Panc1 (cell line): ENCODE results near the gene RNF19B. TPM values are rescaled to one million over a fixed set of nuclear protein-coding genes. Genes with fewer than 3 reads are reported as not detected.

Experiments used
- ATAC-seq: fragments of 200-7000 bp; cut with Tn5 transposase; 2 replicates; pipeline ENCODE4 v1.9.1; 2020; ENCODE audit warnings: mild to moderate bottlenecking, moderate library complexity
- BruUV-seq: library from RNA; stranded (reverse); fragments of 400-500 nt; replicated peaks from 2 replicates; lab custom pipeline; 2021; lab: Mats Ljungman, UMichigan
- CTCF ChIA-PET: fragments of 300-600 bp; sonication (Branson Sonifier 250); formaldehyde crosslinking; loops from one replicate; lab custom pipeline; 2022; ENCODE audit warnings: antibody characterized with exemption; lab: Charles Lee
- POLR2A ChIA-PET: fragments of 300-600 bp; sonication (Branson Sonifier 250); formaldehyde crosslinking; loops from one replicate; lab custom pipeline; 2022; ENCODE audit warnings: antibody characterized with exemption; lab: Charles Lee
- DNase-seq: peaks from one replicate; pipeline ENCODE4 v3.0.0-alpha.2; 2010; ENCODE audit warnings: low read depth, low spot score
- H3K27ac ChIP-seq: 2 replicates; pipeline ENCODE4 v1.5.1; 2011; ENCODE audit warnings: mild to moderate bottlenecking, low read length, inconsistent platforms
- H3K27me3 ChIP-seq: fragments of 200-500 bp; sonication (Bioruptor generic); 2 replicates; pipeline ENCODE4 v1.6.0; 2014; ENCODE audit warnings: low read length, inconsistent platforms; ENCODE audit not compliant: control insufficient read depth, insufficient read depth
- H3K36me3 ChIP-seq: fragments of 200-500 bp; sonication (Bioruptor generic); 2 replicates; pipeline ENCODE4 v1.5.1; 2014; ENCODE audit warnings: inconsistent platforms, mild to moderate bottlenecking, low read length, moderate library complexity; ENCODE audit not compliant: control insufficient read depth, insufficient read depth
- H3K4me1 ChIP-seq: 2 replicates; pipeline ENCODE4 v1.5.1; 2011; ENCODE audit warnings: inconsistent platforms, mild to moderate bottlenecking, low read length, moderate library complexity; ENCODE audit not compliant: control insufficient read depth, insufficient read depth
- H3K4me3 ChIP-seq, 2 experiments: 2 replicates each; pipeline ENCODE4 v1.5.1; 2011 to 2012; ENCODE audit warnings: low read depth in 2 of 2, low read length in 2 of 2, mild to moderate bottlenecking in 2 of 2, inconsistent platforms in 1 of 2, moderate library complexity in 1 of 2
- H3K9me3 ChIP-seq: fragments of 200-500 bp; sonication (Bioruptor generic); 2 replicates; pipeline ENCODE4 v1.5.1; 2014; ENCODE audit warnings: low read depth, mild to moderate bottlenecking, inconsistent platforms, low read length, moderate library complexity; ENCODE audit not compliant: control insufficient read depth, insufficient read depth
- POLR2AphosphoS5 ChIP-seq: IDR thresholded peaks from 2 replicates; pipeline ENCODE4 v1.6.1; 2012; ENCODE audit warnings: mild to moderate bottlenecking, low read depth, low read length, moderate library complexity
- SIN3A ChIP-seq: IDR thresholded peaks from 2 replicates; pipeline ENCODE4 v1.6.1; 2012; ENCODE audit warnings: low read depth, mild to moderate bottlenecking, low read length, moderate library complexity, borderline replicate concordance; ENCODE audit not compliant: insufficient read depth
- TCF7L2 ChIP-seq: IDR thresholded peaks from 2 replicates; pipeline ENCODE4 v1.6.1; 2011; ENCODE audit warnings: mild to moderate bottlenecking, low read depth, low read length, inconsistent platforms
- in situ Hi-C: cut with HindIII; loops from 2 replicates; pipeline ENCODE4 v1.10.0; 2016; ENCODE audit warnings: low sequenced_read_pairs, low pct_unique_long_range_greater_than_20kb
- intact Hi-C: fragments of 100-400 bp; cut with micrococcal nuclease; formaldehyde crosslinking; loops from one replicate; pipeline ENCODE4 v1.10.0; 2022; ENCODE audit not compliant: unreplicated experiment
- total RNA-seq: library from RNA; stranded (reverse); gene quantifications from one replicate; pipeline ENCODE4 v1.2.1, GENCODE V29; 2021; ENCODE audit not compliant: unreplicated experiment
- TF ChIP-seq, protein P1 (sequence below): fragments of 450-650 bp; IDR thresholded peaks from 2 replicates; pipeline ENCODE4 v1.5.1; 2017; ENCODE audit warnings: mild to moderate bottlenecking
- TF ChIP-seq, protein P2 (sequence below), 2 experiments: IDR thresholded peaks; 2 replicates each; pipeline ENCODE4 v1.6.1; 2011 to 2012; ENCODE audit warnings: low read depth in 2 of 2, control low read depth in 1 of 2, low read length in 1 of 2, mild to moderate bottlenecking in 1 of 2, moderate library complexity in 1 of 2; ENCODE audit not compliant: insufficient read depth in 1 of 2

RNF19B gene
- total RNA-seq, 1 experiment from 2014 or later: 29.1 TPM

DNA sequence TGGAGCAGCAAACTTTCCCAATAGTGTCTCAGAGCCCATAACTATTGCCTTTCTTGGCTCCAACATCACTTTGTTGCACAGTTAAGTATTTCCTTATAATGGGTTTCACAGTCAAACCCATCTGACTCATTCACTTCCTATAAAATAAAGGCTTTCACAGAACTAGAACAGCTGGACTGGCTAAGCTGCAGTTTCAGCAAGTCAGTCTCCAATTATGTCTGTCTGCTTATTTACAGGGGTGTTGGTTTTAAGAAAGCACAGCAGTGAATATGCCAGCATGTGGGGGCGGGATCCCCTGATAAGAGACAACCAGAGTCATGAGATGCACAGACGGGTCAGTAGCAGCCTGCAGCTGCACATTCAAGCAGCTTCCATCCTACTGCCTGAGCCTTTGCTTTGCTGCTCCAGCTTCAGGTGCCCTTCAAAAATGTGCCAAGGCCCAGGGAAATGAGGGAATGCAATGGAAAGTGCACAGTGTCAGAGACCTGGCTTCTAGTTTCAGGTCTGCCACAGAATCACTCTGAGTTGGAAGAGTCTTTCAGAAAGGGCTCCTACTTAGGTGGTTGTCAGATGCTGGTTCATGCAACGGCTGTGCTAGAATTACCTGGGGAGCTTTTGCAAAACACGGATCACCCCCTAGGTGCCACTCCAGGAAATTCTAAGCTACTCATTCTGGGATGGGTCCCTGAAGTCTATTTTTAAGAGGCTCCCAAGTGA lies 24.8 kb downstream of the RNF19B start:
- Histone ChIP-seq H3K27ac (no peak overlapping the region), H3K36me3 (peaks cover 6% of the 10 kb centered on the region; the same call in 1 of the 2 replicates), H3K9me3 (no peaks in the 10 kb centered on the region), H3K4me1 (no peaks in the 10 kb centered on the region), H3K27me3 (no peaks in the 10 kb centered on the region), H3K4me3 (no peak overlapping the region)
- no TSS peak for BruUV-seq
- no peak for ATAC-seq
- no peak for DNase-seq
- in situ Hi-C loops (no loop called here), intact Hi-C loops (no loop called here)
- TF ChIP-seq POLR2AphosphoS5 (no peak), SIN3A (no peak), TCF7L2 (no peak)
- TF ChIP-seq, protein P1, sequence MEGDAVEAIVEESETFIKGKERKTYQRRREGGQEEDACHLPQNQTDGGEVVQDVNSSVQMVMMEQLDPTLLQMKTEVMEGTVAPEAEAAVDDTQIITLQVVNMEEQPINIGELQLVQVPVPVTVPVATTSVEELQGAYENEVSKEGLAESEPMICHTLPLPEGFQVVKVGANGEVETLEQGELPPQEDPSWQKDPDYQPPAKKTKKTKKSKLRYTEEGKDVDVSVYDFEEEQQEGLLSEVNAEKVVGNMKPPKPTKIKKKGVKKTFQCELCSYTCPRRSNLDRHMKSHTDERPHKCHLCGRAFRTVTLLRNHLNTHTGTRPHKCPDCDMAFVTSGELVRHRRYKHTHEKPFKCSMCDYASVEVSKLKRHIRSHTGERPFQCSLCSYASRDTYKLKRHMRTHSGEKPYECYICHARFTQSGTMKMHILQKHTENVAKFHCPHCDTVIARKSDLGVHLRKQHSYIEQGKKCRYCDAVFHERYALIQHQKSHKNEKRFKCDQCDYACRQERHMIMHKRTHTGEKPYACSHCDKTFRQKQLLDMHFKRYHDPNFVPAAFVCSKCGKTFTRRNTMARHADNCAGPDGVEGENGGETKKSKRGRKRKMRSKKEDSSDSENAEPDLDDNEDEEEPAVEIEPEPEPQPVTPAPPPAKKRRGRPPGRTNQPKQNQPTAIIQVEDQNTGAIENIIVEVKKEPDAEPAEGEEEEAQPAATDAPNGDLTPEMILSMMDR: no peak
- TF ChIP-seq, protein P2, sequence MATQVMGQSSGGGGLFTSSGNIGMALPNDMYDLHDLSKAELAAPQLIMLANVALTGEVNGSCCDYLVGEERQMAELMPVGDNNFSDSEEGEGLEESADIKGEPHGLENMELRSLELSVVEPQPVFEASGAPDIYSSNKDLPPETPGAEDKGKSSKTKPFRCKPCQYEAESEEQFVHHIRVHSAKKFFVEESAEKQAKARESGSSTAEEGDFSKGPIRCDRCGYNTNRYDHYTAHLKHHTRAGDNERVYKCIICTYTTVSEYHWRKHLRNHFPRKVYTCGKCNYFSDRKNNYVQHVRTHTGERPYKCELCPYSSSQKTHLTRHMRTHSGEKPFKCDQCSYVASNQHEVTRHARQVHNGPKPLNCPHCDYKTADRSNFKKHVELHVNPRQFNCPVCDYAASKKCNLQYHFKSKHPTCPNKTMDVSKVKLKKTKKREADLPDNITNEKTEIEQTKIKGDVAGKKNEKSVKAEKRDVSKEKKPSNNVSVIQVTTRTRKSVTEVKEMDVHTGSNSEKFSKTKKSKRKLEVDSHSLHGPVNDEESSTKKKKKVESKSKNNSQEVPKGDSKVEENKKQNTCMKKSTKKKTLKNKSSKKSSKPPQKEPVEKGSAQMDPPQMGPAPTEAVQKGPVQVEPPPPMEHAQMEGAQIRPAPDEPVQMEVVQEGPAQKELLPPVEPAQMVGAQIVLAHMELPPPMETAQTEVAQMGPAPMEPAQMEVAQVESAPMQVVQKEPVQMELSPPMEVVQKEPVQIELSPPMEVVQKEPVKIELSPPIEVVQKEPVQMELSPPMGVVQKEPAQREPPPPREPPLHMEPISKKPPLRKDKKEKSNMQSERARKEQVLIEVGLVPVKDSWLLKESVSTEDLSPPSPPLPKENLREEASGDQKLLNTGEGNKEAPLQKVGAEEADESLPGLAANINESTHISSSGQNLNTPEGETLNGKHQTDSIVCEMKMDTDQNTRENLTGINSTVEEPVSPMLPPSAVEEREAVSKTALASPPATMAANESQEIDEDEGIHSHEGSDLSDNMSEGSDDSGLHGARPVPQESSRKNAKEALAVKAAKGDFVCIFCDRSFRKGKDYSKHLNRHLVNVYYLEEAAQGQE (IDR thresholded peaks at IDR 0.05; ENCODE audit: insufficient read depth in 1 of 2, low read depth in 2 of 2, low read length in 1 of 2): no peak
- ChIA-PET POLR2A (no interaction called here), CTCF (no interaction called here)

DNA sequence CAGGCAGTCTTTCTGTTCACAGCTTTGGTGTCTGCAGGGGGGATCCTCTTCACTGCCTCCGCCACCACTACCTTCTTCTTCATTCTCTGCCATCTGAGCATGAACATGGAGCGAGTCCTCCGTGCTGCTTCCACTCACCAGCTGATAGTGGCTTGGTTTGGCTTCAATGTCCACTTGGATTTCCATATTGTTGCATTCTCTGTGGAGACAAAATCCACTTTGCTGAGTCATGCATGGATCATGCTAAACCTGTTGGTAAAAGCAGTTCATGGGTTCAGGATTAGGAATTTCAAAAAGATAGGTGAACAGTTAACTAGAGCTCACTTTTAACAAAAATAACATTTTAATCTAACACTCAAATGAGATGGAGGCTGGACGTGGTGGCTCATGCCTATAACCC lies 27.5 kb downstream of the RNF19B start:
- peaks cover 4% of the 10 kb centered on the region; the same call in 1 of the 2 replicates for H3K36me3 ChIP-seq
- peaks cover 4% of the 10 kb centered on the region; the same call in 1 of the 2 replicates for H3K4me1 ChIP-seq
- ChIA-PET POLR2A (no interaction called here), CTCF (no interaction called here)
- TF ChIP-seq POLR2AphosphoS5: no peak
- no peak for TF ChIP-seq TCF7L2
- no peak for TF ChIP-seq SIN3A
- TF ChIP-seq, protein P1: no peak
- TF ChIP-seq, protein P2 (IDR thresholded peaks at IDR 0.05; ENCODE audit: insufficient read depth in 1 of 2, low read depth in 2 of 2, low read length in 1 of 2): no peak
- intact Hi-C loops (no loop called here), in situ Hi-C loops (no loop called here)
- ATAC-seq (no peak), DNase-seq (no peak)
- no peaks in the 10 kb centered on the region for H3K9me3 ChIP-seq
- no peak overlapping the region for H3K4me3 ChIP-seq
- H3K27me3 ChIP-seq: no peaks in the 10 kb centered on the region
- no TSS peak for BruUV-seq
- no peak overlapping the region for H3K27ac ChIP-seq
